EH (cell line): ENCODE measurements around the gene FXYD5.

Experiments used
- DNase-seq: peaks from one replicate; pipeline ENCODE4 v3.0.0-alpha.2; 2015; ENCODE audit warnings: low read depth

FXYD5 gene, protein sequence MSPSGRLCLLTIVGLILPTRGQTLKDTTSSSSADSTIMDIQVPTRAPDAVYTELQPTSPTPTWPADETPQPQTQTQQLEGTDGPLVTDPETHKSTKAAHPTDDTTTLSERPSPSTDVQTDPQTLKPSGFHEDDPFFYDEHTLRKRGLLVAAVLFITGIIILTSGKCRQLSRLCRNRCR

DNA sequence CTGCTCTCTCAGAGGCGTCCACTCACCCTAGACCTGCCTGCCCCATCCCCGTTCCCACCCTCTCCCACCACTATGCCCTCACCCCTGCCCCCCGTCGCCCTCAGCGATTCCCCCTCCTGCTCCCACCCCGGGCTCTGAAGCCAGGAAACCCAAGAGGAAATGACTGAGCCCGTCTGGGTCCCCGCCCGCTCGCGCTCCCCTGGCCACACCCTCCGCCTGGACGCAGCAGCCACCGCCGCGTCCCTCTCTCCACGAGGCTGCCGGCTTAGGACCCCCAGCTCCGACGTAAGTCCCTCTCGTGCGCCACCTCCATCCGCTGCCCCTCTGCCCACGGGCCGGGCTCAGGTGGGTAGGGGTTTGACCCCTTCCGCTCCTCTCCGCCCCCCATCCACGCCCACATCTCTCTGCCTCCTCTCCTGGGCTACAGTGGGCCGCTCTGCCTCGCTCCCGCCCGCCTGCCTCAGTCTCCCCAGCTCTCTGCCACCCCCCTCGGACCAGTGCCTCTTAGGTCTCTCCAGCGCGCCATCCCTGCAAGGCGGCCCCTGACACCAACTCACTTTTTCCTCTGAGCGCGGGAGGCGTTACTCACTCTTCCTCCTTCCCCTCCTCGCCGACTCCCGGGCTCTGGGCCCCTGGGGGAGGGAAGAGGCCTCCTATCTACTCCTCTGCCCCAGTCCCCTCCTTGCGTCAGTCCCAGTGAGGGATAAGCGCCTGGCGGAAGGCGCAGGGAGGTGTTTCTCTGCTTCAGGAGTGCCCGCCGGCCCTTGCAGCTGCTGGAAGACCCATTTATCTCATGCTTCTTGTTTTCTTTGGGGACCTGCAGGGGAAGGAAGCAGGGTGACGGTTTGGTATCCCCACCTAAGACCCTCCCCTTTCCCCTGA lies at the start of gene FXYD5:
FXYD5 (plus strand) TSS at position 211 of the 882 bp plus-strand sequence. CDS start 816 bp downstream, outside the sequence.
- peak; percentile 84 for DNase-seq

DNA sequence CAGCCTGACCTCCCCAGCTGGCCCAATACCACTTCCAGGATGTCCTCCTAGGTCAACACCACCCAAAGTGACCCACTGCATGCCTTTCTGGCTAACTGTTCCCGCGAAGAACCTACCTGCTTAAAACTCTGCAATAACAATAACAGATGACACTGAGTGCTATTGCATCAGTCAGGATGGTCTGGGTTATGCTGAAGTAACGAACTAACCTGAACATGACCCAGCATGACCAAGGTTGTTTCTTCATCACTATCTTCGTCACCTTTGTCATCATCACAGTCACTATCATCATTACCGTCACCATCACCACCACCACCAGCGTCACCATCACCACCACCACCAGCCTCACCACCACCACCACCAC lies 49.5 kb upstream of the FXYD5 start:
- DNase-seq: no peak

DNA sequence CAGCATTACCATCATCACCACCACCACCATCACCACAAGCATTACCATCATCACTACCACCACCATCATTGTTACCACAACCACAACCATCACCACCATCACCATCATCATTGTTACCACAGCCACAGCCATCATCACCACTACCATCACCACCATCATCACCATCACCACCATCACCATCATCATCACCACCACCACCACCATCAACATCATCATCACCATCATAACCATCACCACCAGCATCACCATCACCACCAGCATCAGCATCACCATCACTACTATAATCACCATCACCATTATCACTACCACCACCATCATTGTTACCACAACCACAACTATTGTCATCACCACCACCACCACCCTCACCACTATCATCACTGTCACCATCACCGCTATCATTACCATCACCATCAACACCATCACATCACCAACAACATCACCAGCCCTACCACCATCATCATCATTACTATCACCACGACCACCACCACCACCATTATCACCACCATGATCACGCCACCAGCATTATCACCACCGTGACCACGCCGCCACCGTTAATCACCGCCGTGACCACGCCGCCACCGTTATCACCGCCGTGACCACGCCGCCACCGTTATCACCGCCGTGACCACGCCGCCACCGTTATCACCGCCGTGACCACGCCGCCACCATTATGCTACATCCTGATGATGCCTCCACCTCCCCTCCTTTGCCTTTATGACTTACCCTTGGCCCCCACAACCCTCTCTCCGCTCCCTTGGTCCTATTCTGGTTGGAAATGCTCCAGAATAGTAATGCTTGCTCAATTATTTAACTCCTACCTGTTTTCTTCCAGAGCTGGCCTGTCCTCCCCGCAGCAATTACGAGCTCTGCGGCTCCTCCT lies 48.9 kb upstream of the FXYD5 start:
- DNase-seq: no peak

DNA sequence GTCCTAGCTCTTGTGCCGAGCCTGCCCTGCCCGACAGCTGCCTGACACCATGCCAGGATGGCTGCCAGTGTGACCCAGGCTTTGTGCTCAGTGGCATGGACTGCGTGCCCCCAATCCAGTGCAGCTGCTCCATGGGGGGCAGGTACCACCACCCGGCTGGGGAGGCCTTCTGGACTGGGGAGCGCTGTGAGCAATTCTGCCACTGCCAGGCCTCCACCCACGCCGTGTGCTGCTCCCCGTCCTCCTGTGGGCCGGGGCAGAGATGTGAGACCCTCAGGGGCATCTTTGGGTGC lies 48.3 kb upstream of the FXYD5 start:
- no peak for DNase-seq

DNA sequence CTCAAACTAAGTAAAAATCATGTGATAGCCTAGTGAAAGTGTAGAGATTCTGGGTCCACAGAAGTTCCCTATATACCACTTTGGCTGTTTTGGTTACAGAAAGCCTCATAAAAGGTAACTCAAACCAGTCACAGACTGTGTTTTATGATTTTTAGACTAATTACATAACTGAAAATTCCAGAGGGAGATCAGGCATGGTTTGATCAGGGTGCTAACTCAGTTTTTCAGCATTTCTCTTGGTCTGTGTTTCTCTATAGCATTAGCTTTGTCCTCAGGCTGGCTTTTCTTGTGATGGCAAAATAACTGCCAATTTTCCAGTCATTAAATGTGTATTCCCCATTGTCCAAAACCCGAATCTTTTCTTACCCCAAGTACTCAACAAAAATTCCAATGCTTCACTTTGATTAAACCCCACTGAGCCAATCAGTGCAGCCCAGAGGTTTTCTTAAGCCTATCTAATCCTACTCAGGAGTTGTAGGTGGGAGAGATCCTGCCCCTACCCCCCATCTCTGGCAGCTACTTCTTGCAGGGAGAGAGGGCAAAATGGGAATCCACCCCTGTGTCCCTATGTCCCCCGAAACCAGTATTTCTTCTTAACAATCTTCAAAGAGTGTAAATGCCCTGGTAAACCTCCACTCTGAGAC lies 47.5 kb upstream of the FXYD5 start:
- DNase-seq: no peak

DNA sequence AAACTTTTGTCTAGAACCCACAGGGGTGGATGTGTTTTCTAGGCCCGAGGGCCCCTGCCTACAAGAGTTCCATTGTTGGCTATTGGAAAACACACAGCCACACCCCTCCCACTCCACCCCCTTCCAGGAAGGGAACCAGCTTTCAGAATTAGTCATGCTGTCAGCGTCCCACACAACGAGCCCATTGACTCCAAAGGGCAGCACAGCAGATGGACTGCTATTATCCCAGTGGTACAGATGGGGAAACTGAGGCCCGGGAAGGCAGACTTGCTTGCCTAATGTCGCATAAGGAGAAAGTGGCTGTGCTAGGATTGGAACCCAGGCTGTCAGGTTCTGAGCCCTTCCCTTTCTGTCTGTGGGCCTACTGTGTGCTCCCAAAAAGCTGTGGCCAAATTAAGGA lies 47.0 kb upstream of the FXYD5 start:
- DNase-seq: peak; percentile 39

DNA sequence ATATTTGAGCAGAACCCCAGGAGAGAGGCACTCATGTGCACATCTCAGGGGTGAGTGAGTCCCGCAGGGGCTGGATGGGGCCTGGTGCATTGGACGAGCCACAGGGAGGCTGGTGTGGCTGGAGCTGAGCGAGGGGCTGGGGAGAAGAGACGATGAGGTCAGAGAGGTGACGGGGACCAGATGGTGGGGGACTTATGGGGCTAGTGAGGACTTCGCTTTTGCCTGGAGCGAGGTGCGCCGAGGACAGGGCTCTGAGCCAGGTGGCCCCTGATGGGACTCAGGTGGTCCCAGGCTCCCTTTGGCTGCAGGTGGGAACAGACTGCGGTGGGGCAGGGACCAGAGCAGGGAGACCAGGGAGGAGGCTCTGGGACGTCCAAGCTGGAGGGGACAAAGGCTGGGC lies 45.8 kb upstream of the FXYD5 start:
- DNase-seq: no peak

DNA sequence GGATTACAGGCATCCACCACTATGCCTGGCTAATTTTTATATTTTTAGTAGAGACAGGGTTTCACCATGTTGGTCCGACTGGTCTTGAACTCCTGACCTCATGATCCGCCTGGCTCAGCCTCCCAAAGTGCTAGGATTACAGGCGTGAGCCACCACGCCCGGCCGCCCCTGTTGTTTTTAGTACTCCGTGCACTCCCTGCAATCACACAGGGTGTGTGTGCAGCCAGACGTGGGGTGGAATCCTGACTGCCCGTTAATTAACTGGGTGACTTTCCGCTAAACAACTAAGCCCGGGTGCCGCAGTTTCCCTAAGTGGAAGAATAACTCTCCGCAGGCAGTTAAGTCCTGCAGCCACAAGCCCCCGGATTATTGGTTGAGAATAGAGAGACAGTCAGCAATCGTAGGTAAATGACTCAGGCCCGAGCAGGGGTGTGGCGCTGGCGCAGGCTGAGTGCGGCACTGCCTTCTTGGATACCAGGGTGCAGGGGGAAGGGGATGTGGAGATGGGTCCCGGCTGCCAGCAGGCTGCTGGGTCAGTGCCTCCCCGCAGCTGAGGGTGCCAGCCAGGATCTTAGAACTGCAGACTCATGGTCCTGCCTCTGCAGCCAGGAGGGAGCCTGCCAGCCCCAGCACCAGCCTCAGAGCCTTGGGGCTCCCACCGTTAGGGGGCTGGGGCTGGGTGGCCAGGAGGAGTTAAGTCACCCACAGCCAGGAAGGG lies 45.0 kb upstream of the FXYD5 start:
- no peak for DNase-seq

DNA sequence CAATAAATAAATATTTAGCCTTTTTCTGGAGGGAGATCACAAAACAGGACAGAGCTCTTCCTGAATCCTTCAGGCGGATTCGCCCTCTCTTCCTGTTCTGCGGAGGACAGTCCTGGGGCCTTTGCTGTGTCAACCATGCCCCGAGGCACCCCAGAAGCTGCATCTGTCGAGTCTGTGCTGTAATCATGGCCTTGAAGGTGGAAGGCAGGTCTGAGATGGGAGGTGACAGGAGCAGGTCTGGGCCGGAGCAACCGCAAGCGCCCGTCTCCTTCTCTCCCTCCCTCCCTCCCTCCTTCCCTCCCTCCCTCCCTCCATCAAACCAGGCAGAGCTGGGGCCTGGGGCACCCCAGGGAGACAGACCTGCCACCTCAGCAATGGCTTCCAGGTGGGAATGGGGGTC lies 43.6 kb upstream of the FXYD5 start:
- no peak for DNase-seq

DNA sequence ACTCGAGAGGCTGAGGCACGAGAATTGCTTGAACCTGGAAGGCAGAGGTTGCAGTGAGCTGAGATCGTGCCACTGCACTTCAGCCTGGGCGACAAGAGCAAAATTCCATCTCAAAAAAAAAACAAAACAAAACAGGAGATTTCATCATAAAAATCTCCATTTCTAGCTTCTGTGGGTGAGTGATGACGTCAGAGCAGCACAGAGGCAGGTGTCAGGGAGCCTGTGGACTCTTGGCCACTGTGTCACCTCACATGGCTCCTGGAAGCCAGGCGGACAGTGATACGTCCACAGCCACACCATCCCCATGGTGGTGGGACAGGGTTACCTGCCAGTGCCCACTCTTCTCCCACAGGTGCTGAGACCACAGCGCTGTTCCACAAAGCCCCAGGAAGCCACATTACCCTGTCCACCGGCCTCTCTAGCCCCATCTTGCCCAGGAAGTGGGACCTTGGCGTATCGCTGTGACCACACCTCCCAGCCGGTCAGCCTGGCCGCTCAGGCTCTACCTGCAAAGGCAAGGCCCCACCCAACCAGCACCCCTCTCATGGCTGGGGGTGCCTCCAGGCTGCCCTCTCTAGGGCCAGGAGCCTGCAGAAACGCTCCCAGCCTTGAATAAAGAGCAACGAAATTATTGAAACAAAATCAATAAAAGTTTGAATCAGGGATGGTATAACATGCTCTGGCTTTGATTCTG lies 41.4 kb upstream of the FXYD5 start:
- DNase-seq: no peak

DNA sequence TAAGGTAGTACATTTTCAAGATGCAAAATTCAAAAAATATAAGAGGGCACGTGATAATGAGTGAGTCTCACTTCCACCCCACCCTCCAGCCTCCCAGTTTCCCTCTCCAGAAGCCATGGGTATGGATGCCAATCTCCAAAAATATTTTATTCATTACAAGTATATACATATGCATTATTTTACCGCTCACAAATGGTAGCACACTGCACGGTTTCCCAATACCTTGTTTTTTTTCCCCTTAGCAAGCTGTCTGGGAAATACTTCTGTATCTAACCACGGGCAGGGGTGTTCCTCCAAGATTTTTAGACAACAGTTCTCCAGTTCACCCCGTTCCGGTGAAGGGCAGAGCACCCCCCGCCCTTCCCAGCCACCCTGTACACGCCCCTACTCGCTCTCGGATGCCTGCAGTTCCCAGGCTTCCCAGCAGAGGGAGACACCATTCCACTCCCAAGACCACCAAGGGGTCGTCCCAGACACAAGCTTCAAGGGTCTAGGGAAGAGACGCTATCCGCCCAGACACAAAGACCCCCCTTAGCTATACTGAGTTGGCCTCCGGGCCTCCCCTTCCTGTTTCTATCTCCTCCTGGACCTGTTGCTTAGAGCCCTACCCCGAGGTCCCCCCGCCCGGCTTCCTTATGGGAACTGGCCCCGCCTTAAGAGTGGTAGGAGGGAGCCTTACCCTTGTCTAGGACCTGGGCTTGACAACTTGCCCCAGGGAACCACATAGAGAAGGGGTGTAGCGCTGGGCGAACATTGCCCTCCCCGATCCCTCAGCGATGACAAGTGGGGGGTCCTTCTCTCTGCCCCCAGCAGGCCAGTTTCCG lies 40.0 kb upstream of the FXYD5 start:
- peak; percentile 46 for DNase-seq

DNA sequence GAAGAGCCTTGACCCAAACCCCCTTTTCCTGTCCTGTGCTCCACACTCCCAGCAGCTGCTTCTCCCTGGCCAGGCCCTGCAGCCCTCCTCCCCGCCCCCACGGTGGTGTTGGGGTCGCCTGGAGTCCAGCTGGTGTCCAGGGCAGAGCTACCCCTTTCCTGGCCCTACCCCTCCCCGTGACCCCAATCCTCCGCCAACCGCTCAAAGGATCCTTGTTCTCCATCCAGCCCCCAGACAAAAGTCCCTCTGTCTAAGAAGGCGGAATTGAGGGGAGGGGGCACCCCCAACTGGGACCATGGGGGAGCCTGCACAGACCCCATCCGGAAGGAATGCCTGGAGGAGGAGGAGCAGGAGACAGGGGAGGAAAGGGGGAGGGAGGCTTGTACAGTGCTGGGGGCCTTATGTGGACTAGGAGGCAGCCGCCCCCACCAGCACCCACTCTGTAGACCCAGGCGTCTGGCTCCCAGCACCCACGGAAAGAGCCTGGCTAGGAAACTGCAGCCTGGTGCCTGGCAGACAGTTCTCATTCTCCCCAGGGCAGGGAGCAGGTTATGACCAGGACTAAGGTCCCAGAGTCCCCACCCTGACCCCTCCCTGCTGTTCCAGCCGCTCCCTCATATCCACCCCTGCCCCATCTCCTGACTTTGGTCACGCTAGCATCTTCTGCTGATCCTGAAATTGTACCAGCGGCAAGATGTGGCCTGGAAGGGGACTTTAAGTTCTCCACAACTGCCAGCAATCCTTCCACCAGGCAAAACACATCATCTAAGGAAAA lies 39.2 kb upstream of the FXYD5 start, which contains the start of gene FXYD3:
FXYD3 (plus strand) TSS at position 647 of the 775 bp plus-strand sequence. CDS start 3,554 bp downstream, outside the sequence.
- no peak for DNase-seq

DNA sequence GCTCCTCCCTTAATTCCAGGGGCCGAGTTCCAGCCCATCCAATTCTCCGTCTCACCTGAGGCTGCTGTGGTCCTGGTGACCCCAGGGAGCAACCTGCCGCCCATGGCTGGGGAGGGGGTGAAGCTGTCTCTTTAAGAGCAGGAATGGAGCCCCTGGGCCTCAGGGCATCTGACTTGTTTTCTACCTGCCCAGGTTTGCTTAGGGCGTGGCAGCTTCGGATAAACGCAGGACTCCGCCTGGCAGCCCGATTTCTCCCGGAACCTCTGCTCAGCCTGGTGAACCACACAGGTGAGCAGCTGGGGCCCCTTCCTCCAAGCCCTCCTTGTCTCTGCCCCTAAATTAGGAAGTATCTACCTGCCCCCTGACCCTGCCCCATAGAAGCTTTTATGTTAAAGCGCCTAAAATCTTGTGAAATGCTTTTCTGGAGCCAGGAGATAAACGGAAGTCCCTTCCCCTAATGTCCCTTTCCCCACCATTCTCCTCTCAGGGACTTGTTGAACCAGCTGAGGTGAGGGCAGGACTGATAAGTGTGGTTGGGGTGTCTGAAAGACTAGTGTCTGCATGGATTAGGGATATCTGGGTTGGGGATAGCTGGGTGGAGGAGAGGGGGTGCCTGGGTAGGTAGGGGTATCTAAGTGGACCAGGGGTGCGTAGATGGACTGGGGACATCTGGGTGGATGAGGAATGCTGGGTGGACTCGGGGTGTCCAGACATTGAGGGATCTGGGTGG lies 38.3 kb upstream of the FXYD5 start:
- DNase-seq: no peak

DNA sequence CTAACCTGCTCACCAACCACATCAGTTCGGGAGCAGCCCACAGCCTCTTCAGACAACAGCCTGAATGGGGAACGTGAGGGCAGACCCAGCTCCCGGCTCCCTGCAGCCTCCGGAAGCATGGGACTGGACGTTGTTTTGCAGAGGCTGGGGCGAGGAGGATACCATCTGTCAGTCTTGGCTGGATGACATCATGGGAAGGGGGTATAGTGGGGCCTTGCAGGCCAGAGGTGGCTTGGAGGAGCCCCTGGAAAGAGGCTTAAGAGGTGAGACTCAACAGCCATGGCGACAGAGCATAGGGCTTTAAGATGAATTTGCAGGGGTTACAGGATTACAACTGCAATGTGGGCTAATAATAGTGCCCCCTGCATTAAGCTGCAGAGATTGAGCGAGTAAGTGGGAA lies 37.4 kb upstream of the FXYD5 start:
- no peak for DNase-seq

DNA sequence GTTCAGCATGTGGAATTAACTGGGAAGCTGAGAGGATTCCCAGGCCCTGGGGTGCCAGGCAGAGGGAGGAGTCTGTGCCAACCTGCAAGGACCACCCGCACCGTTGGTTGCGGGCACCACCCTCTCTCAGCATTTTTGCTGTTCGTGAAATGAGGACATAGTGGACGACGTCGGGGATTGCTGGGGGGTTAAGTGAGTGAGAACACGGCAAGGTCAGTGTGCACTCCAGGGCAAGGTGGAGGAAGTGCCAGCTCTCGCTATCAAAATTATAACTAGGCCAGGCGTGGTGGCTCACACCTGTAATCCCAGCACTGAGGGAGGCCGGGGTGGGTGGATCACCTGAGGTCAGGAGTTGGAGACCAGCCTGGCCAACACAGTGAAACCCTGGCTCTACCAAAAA lies 36.7 kb upstream of the FXYD5 start:
- DNase-seq: no peak

DNA sequence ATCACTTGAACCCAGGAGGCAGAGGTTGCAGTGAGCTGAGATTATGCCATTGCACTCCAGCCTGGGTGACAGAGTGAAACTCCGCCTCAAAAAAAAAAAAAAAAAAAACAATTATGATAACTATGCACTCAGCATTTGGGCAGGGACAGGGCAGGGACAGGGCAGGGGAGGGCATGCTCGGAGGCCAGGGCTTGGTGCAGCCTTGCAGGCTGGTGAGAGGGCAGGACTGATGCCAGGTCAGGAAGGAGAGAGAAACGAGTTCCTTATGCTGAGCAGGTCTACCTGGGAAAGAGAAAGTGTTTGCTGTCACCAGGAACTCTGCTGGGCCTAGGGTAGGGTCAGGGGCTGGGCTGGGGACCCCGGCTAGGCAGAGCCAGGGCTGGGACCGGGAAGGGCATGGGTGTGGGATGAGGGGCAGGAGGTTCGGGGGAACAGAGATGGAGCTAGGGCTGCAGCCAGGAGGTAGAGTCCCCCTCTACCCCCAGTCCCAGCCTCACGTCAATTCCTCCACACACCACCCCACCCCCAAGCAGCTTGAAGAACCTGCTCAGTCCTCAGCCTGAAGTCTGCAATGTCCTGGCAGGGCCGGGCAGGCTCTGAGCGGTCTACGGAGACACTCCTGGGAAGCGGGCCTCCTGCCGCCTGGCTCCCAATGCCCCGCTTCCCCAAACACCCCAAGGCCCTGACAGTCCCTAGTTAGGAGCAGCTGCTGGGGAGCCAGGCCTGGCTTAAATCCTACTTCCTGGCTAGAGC lies 36.1 kb upstream of the FXYD5 start:
- DNase-seq: no peak

DNA sequence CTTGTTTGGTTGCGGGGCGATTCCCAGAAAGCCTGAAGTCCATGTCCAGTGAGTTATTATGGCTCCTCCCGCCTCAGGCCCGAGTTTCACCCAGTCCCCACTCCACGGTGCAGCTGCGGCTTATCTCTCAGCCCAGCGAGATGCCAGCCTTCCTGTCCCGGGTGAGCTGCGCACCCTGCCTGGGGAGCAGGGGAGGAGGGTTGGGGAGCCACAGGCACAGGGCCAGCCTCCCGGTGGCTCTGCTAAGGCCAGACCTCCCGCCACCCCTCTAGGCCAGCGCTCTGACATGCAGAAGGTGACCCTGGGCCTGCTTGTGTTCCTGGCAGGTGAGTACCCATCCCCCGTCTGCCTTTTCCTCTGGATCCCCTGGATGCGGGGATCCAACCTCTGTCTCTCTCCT lies 35.4 kb upstream of the FXYD5 start:
- DNase-seq: no peak

DNA sequence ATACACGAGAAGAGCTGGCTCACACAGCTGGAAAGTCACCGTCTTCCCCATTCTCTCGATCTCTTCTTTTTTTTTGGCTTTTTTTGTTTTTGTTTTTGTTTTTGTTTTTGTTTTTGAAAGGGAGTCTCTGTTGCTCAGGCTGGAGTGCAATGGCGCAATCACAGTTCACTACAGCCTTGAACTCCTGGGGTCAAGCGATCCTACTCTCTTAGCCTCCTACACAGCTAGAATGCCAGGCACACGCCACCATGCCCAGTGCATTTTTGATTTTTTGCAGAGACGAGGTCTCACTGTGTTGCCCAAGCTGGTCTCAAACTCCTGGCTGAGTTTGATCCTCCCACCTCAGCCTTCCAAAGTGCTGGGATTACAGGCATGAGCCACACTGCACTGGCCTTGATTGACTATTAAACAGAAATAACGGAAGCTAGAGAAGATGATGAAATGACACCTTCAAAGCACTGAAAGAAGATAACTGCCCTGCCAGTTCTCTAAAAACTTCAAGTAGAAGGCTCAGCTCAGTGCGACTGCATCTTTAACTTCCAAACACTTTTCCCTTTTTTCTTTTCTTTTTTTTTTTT lies 34.9 kb upstream of the FXYD5 start:
- no peak for DNase-seq
